HG03135 (cell line): ENCODE results near the gene EOLA2.
"Not testable (repeated sequence)": the region's sequence is repeated elsewhere in the genome, so short reads cannot be mapped to it uniquely, and the experiment has no call there.

Experiments
- ATAC-seq: cut with Tn5 transposase; IDR thresholded peaks from one replicate; pipeline ENCODE4 v1.9.1; 2021; ENCODE audit warnings: mild to moderate bottlenecking, moderate library complexity; ENCODE audit not compliant: unreplicated experiment

Gene EOLA2

DNA sequence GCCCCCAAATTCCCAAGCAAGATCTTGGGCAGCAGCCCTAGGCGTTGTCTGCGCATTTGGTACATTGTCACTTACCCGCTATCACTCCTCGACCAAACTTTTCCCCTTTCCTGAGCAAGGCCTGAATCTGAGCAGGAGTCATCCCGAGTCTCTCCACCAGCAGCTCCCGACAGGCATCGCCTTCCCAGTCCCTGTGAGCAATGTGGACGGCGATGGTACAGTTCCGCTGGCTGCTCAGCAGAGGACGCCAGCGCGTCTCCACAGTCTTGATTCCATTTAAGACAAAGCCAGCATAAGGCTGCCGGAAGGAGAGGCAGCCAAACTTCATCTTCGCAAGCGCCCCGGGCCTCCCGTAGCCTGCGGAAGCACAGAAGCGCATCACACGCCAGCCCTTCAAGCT lies 4.7 kb downstream of the EOLA2 start:
- not testable (repeated sequence) for ATAC-seq

DNA sequence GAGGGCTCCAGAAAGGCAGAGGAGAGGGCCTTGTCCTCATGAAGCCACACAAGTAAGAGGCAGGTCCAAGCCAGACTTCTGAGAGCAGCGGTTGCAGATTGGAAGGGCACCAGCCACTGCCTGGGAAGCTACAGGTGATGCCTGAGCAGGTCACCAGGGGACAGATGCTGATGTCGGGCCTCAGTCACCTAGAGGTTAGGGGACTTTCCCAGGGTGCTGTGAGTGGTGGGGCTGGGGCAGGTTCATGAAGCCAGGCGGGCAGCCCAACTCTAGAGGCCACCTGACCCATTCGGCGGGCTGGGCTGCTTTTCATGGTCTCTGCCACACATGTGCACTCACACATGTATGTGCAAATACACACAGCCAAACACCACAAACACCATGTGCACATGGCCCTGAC lies 5.3 kb downstream of the EOLA2 start:
- not testable (repeated sequence) for ATAC-seq

DNA sequence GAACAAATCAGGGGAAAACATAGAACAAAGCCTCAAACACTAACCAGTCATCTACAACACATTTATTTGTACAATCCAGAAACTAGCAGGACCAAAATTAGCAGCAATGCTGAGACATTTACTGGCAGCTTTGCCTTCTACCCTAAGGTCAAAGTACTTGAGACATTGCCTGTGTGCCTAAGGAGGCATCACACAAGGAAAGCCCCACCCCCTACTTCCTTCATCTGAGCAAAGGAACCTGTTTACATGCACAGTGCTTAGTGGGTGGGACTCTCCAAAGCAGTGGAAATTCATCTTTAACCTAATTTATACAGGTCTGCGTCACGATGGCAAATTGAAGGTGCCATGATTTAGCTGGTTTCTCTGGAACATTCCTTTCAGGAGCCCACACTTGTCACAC lies 6.1 kb downstream of the EOLA2 start:
- not testable (repeated sequence) for ATAC-seq

DNA sequence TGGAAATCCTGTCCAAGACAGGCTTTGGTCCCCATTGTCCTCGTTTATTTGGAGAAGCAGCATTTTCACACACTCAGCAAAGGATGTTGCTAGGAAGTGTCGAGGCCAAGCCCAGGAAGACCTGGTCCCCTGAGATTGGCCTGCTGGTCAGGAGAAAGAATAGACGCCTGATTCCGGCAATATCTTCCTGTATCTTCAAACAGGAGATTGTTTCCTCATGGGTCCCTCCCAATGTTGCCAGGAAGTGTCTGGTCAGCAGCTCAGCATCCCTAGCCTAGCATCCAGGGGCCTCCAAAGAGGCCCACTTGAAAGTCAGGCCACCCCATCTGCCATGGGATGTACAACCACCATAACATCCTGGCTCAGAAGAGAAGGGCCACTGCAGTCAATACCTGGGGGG lies 6.9 kb downstream of the EOLA2 start:
- not testable (repeated sequence) for ATAC-seq

DNA sequence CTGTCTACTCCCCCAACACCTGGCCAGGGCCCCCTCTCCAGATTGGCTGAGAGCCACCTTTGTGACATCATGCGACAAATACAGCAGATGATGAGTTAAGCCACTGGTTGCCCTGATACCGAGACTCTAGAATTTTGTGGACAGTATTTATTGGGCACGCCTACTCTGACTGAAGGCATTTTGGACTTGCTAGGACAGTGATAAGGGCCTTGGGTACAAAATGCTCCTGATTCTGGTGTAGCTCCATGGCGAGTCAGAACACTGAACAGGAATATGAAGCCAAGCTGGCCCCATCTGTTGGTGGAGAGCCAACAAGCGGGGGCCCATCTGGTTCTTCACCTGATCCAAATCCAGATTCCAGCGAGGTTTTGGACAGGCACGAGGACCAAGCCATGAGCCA lies 8.9 kb downstream of the EOLA2 start, which contains the start of gene HSFX4:
Gene HSFX4 (plus strand): TSS at position 174 of the 400 bp plus-strand sequence. CDS start 72 bp downstream, at position 246.
- not testable (repeated sequence) for ATAC-seq

DNA sequence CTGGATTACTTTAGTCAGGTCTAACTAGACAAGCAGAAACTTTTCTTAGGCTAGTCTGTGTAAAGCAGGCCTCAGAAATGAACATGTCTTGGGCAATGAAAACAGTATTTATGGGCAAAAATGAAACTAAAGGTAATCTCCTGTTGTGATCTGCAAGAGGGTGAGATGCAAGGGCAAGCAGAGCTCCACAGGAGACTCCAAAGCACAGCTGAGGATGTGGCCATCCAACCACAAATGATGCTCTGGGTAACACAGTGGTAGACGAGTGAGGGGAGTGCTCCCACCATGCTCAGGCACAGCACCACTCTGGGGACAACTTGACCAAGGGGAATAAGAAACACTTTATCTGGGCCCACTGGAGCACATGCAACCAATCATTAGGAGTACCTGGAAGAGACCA lies 9.7 kb downstream of the EOLA2 start:
- ATAC-seq = not testable (repeated sequence)

DNA sequence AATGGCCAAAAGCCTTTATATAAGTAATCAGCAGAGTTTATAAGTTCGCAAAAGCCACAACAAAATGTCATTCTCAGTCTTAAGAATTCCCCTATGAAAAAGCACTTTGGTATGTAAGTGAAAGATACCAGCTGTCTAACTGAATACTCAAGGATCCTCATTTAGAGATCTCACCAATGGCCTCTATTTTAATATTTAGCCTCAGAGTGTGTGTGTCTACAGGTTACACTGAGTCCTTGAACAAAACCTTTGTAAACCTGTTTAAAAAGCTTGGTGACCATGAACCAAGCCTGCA lies 10.4 kb downstream of the EOLA2 start:
- ATAC-seq = not testable (repeated sequence)

DNA sequence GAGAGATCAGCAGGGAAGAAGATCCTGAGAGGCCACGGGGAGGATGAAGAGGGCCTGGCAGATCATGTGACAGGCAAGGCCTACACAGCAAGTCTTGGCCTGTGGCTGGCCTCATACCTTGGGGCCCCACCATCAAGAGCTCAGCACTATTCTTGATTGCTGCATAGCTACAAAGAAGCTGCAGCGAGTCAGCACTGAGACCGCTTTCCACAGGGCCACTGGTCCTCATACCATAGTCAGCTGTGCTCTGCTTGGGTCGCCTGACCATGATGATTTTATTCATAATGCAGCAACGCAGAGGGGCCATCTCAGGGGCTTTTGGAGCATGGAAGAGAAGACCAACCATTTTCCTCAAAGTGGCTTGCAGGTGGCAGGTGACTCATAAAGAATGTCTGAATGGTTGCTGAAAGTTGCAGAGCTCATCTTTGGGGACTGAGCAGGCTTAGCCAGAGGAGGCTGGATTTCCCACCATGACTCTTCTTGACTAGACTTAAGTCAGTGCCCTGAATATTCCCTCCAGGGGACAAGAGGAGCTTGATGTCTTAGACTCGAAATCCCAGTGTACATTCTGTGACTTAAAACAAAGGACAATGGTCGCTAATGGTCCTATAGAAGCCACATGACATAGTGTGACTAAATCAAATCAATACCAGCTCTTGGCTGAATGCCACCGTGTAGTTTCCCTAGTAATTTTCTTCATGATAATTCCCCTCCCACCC lies 10.9 kb downstream of the EOLA2 start:
- ATAC-seq = not testable (repeated sequence)

DNA sequence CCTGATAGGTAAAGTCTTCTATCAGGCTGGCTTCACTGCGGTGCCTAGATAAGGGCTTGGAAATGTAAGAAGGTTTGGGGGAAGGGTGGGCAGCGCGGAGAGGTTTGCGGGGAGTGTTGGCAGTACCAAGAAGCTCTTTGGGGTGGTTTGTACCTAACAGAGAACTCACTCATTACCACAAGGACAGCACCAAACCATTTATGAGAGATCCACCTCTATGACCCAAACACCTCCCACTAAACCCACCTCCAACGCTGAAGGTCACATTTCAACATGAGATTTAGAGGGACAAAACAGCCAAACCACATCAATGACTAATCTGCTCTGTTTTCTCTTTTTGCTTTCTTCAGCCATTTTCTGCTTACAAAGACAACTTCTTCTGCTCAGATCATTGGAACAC lies 13.9 kb downstream of the EOLA2 start:
- ATAC-seq = not testable (repeated sequence)

DNA sequence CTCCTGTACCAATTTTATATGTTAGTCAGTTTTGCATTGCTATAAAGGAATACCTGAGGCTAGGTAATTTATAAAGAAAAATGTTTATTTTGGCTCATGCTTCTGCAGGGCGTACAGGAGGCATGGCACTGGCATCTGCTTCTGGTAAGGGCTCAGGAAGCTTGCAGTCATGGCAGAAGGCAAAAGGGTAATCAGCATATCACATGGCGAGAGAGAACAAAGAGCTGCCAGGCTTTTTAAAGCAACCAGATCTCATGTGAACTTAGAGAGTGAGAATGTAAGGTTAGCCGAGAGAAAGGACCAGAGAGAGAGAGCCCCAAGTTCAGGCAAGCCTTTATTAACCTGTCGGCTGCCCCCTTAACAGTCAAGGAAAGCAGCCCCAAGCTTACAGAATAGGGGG lies 14.5 kb downstream of the EOLA2 start:
- not testable (repeated sequence) for ATAC-seq

DNA sequence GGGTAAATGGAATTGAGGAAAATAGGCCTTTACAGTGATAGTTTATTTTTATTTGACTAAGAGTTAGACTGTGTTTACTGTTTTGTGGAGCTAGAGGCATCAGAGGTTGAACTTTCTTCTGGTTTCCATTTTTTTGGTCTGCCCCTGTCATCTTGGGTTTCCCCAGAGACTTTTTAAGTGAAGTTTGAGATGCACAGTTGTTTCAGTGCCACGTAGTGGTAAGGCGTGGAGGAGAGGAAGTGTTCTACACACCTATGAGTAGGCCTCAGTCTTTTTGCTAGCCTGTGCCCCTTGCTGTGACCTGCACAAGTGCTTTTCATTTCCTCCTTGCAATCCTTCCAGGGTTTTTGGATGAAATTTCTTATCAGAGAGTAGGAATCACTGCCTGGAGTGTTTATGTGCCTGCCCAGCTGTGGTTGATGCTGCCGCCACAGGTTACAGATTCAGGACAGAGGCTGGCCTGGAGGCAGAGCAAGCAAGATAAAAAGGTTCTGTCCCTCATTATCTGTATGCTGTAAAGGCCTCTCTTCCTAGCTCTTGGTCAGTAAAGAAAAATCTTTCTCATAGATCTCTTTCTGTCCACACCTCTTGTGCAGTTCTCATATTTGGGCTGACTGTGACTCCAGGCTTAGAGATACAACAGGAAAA lies 21.4 kb downstream of the EOLA2 start:
- ATAC-seq = peak; percentile 83

DNA sequence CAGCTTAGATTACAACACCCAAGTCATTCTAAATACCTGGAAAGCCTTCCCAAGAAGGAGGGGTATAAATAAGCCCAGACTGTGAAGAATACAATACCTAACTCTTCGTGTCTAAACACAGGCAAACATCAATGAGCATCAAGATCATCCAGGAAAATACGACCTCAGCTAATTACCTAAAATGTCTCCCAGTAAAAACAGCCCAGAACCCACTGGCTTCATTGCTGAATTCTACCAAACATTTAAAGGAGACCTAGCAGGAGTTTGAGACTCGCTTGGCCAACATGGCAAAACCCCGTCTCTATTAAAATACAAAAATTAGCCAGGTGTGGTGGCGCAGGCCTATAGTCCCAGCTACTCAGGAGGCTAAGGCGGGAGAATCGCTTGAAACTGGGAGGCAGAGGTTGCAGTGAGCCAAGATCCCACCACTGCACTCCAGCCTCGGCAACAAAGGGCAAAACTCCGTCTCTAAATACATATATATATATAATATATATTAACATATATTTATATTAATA lies 28.1 kb downstream of the EOLA2 start:
- peak; percentile 25 for ATAC-seq

DNA sequence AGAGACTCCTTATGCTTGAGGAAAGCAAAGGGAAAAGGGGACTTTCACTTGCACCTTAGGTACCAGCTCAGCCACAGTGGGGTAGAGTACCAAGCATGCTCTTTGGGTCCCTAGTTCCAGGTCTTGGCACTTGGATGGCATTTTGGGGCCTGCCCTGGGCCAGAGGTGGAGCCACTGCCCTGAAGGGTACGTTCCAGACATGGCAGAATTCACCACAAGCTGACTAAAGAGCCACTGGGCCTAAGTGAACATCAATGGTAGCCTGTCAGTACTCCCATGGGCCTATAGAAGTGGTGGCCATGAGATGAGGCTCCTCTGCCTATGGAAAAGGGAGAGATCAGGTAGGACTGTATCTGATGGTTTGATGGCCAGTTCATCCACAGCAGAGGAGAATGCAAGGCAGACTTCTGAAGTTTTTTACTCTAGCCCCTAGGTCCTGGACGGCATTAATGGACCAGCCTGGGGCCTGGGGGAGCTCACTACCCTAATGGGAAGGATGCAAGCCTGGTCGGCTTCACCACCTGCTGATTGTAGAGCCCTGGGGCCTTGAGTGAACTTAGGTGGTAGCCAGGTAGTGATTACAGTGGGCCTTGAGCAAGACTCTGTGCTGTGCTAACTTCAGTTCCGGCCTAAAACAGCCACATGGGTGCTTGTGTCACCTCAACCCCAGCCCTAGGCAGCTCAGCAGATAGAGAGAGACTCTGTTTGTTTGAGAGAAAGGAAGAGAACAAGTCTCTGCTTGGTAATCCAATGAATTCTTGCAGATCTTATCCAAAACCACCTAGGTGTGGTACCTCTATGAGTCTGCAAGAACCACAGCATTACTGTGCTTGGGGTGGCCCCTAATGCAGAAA lies 28.7 kb downstream of the EOLA2 start:
- ATAC-seq = peak; percentile 43

DNA sequence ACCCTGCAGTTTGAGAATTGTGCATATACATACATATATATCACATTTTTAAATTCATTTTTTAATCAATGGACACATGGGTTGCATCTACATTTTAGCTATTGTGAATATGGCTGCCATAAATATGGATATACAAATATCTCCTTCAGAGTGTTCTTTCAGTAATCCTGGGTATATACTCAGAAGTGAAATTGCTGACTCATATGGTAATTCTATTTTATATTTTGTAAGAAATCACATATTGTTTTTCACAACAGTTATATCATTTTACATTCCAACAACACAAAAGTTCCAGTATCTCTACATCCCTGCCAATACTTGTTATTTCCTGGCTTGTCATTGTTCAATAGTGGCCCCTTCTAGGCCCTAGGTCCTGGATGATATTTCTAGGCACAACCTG lies 29.6 kb downstream of the EOLA2 start:
- no peak for ATAC-seq

DNA sequence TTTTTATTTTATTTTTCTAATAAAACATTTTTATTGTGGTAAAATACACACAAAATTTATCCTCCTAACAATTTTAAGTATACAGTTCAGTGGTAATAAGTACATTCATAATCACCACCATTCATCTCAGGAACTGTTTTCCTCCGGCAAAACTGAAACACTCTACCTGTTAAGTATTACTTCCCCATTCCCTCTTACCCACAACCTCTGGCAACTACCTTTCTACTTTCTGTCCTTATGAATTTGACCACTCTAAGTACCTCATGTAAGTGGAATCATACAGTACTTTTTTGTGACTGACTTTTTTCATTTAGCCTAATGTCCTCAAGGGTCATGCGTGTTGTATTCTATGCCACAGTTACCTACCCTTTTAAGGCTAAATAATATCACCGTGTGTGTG lies 30.0 kb downstream of the EOLA2 start:
- peak; percentile 45 for ATAC-seq

DNA sequence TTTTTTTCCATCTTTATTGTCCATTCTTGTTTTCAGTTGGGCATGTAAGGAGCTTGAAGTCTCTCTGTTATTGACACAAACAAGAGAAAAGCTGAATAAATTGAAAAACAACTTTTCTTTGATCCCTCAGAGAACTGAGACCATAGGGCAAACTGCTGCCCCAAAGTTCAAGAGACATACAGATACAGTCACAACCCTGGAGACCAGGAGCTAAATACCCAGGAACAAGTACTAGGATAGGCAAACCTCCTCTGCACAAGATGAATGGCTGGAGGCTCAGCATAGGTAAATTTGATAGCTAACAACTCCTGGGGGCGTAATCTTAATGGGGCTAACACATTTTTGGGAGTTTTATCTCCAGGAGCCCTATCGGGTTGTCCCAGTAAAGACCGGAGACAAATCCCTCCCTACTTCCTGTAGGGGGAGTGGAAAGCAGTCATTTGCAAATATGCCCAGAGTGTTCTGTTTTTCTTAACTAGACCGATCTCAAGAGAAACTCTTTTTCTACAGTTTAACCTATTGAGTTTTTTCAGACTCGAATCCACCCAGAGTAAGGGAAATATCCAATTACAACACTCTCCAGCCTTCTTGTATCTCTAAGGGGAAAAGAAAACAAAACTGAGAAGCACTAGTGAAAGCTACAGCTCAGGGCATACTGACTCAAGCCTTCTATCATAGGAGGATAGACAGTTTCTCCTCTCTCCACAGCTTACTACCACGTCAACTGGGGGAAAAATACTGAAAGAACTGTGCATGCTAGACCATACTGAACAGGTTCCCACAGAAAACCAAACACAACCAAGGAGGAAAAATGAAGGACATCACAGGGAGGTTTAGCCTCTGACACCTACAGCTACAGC lies 34.2 kb downstream of the EOLA2 start:
- peak; percentile 85 for ATAC-seq

DNA sequence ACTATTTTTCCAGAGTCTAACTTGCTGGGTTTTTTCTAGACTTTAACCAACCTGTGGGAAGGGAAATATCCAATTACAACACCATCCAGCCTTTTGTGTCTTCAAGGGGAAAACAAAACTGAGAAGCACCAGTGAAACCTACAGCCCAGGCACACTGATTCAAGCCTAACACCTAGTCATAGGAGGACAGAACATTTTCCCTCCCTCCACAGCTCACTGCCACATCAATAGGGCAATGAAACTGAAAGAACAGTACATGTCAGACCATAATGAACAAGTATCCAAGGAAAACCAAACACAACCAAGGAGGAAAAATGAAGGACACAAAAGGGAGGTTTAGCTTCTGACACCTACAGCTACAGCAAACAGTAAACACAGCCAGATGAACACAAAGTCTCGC lies 39.7 kb downstream of the EOLA2 start:
- ATAC-seq = no peak

DNA sequence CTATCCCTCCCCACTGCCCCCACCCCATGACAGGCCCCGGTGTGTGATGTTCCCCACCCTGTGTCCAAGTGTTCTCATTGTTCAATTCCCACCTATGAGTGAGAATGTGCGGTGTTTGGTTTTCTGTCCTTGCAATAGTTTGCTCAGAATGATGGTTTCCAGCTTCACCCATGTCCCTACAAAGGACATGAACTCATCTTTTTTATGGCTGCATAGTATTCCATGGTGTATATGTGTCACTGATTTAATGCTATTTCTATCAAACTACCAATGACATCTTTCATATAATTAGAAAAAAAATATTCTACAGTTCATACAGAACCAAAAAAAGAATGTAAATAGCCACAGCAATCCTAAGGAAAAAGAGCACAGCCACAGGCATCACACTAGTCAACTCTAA lies 47.5 kb downstream of the EOLA2 start:
- not testable (repeated sequence) for ATAC-seq
